ENCODE data around the gene TSR3.

TSR3 gene

DNA sequence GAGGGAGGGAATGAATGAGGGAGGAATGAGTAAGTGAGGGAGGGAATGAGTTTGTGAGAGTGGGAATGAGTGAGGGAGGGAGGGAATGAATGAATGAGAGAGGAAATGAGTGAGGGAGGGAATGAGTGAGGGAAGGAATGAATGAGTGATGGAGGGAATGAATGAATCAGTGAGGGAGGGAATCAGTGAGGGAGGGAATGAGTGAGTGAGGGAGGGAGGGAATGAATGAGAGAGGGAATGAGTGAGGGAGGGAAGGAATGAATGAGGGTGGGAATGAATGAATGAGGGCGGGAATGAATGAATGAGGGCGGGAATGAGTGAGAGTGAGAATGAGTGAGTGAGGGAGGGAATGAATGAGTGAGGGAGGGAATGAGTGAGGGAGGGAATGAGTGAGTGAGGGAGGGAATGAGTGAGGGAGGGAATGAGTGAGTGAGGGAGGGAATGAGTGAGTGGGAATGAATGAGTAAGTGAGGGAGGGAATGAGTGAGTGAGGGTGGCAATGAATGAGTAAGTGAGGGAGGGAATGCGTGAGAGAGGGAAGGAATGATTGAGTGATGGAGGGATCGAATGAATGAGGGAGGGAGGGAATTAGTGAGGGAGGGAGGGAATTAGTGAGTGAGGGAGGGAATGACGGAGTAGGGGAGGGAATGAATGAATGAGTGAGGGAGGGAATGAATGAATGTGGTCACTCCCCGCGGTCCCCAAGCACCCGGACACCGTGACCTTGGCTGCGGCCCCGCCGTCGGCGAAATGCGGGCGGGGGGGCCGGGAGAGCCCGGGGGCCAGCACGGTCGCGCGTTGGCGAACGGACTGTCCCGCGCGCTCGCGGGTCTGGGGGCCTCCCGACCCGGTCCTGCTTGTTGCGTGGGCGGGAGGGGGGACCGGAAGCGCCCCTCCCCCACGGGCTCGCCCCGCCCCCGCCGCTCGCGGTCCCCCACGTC lies 43.4 kb downstream of the TSR3 start:
- DNase-seq (ENCODE audit: low read depth): no peak

DNA sequence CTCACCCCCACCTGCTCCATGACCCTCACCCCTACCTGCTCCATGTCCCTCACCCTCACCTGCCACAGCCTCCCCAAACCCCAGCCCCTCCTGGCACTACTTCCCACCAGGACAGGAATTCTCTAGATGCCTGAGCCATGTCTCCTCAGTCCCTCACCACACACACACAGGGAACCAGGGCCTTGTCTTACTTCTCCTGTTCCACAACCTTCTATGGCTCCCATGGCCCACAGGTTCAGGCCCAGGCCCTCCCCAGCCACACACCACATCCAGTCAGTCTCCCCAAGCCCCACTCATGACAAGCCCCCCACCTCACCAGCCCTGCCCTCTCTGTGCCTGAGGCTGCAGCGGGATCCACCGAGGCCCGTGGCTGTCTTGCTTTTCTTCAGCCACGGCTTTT lies 45.3 kb downstream of the TSR3 start:
- no peak for DNase-seq (ENCODE audit: low read depth)

DNA sequence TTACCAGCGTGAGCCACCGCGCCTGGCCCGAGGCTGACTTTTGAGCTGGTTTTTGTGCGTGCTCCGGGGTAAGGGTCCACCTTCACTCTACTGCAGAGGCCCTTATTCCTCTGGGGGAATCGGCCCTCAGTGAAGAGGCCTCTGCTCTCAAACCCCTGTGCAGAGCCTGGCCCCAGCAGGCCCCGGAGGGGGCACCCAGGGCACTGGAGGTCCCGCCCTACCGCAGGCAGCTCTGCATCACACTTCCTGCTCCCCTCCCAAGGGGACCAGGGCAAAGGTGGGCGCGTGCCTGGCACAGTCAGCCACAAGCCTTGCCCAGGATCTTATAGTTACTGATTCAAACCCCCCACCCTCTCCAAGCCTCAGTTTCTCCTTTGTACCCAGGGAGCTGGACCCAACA lies 45.9 kb downstream of the TSR3 start:
- DNase-seq (ENCODE audit: low read depth): no peak

DNA sequence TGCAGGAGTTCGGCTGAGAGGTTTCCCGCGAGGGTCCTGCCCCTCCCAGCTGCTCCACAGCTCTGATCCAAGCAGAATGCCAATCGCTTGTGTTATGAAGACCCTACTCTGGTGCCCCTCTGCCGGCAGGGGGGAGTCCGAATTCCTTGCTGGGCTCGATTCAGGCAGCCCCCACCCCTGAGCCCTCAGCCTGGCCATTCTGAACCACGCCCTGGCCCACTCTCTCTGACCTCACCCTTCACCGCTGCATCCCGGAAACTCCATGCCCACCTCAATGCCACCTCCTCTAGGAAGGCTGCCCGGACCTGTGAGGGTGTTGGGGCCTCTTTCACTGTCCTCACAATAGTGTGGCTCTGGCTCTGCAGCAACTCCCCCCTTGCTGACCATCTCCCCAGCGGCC lies 50.1 kb downstream of the TSR3 start:
- DNase-seq (ENCODE audit: low read depth): no peak

DNA sequence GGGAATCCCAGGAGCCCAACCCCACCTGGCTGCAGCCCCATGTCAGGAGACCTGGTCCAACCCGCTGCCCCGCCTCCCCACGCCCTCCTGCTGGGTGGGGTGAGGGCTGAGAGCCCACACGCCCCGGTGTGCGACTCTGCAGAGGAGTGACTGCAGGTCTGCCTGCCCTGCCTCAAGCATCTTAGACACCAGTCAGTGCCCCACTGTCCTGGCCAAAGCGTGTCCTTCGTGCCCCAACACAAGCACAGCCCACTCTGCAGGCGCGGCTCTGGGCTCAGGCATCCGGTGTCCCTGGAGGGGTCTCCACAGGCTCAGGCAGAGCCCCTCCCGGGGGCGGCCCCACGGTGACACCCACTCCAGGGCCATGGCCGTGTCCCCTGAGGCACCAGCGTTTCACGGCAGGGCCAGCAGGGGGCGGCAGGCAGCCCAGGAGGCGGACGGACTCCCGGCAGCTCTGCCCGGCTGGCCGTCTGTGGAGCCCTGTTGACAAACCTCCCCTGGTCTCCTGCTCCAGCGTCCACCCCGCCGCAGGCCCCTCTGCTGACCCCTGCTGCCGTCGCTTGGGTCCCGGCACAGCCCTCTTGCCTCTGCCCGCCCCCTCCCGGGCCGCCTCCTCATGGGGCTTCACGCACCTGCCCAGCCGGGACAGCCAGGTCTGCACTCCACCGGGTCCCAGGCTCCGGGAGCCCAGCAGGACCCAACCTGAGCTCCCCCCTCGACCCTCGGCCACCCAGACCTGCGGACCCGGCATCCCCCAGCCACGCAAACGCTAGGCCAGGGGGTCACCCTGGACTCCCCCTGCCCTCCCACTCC lies 50.8 kb downstream of the TSR3 start:
- DNase-seq (ENCODE audit: low read depth): peak; percentile 57

DNA sequence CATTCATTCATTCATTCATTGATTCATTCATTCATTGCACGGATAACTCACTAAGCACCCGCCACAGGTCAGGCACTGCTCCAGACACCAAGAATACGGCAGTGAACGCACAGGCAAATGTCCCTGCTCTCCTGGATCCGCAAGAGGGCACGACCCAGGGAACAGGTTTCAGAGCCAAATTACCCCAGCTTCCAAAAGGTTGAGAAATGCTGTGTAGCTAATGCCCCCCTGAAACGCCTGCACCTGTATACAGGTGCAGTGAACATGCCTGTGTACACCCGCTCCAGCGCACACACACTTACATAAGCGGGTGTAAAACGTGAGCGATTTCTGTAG lies 51.8 kb downstream of the TSR3 start:
- DNase-seq (ENCODE audit: low read depth): no peak
